GM10266 (cell line): ENCODE results near the gene TMEM203.

ENCODE experiments used
- DNase-seq: peaks from one replicate; pipeline ENCODE4 v3.0.0; 2012; ENCODE audit errors: extremely low spot score
- TF ChIP-seq, protein P1 (sequence below): IDR thresholded peaks from 2 replicates; pipeline ENCODE4 v1.5.1; 2012; ENCODE audit warnings: mild to moderate bottlenecking, low read depth; ENCODE audit not compliant: control insufficient read depth, insufficient read depth; ENCODE audit errors: missing control alignments

TMEM203 gene

DNA sequence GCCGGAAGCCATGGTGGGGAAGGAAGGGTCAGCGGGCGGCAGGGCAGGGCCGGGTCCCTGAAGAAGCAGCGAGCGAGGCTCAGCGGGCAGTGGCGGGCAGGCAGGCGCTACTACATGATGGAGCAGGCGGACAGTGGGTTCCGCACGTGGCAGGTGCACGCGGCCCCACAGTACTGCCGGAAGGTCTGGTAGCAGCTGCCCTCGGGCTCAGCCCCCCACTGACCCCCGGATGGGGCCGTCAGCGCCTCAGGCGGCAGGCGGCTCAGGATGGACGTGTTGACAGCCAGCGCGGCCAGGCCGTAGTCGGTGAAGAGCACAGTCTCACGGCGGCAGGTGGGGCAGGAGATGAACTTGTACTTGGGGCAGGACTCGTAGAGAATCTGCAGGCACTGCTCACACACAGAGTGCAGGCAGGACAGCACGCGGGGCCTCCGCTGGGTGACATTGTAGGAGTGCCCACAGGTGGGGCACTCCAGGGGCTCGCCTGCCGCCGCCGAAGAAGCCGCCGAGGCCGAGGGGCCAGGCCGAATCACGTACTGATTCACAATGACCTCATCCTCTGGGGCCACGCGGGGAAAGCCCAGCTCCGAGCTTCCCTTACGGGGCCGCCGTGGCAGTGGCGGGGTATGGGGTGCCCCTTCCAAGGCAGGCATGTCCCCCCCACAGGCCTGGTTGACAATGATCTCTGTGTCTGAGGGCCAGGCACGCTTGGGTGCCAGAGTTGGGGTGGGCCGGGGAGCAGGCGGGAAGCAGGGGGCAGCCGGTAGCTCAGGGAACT lies 15.1 kb upstream of the TMEM203 start:
- no peak for DNase-seq
- TF ChIP-seq, protein P1, sequence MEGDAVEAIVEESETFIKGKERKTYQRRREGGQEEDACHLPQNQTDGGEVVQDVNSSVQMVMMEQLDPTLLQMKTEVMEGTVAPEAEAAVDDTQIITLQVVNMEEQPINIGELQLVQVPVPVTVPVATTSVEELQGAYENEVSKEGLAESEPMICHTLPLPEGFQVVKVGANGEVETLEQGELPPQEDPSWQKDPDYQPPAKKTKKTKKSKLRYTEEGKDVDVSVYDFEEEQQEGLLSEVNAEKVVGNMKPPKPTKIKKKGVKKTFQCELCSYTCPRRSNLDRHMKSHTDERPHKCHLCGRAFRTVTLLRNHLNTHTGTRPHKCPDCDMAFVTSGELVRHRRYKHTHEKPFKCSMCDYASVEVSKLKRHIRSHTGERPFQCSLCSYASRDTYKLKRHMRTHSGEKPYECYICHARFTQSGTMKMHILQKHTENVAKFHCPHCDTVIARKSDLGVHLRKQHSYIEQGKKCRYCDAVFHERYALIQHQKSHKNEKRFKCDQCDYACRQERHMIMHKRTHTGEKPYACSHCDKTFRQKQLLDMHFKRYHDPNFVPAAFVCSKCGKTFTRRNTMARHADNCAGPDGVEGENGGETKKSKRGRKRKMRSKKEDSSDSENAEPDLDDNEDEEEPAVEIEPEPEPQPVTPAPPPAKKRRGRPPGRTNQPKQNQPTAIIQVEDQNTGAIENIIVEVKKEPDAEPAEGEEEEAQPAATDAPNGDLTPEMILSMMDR: no peak

DNA sequence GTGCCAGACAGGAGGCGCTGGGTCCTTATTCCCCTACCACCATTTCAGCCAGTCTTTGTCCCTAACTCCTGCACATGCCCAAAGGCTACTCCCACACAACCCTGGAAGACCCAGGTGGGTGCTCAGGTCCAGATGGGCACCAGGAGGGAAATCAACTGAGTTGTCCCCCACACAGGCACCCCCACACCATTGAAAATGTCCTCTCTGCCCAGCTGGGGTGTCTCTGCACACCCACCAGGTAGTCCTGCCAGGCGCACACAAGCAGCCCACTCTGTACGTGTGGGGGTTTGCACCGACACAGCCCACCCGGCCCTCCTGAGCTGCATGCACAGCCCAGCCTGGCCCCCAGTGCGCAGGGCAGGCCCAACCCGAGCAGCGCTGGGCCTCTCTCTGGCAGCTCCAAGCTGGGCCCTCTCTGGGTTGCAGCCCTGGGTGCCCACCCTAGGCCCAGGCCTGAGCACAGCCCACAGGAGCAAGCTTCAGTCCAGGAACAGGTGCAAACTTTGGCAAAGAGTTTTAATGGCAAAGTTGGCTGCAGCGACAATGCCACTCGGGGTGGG lies 14.4 kb upstream of the TMEM203 start:
- DNase-seq: no peak
- TF ChIP-seq, protein P1: no peak

- TF ChIP-seq, protein P1: no peak
- no peak for DNase-seq
Observed at GRCh38 chr9:137218754-137219271, 13.4 kb upstream of the TMEM203 start.

- TF ChIP-seq, protein P1: no peak
- DNase-seq: no peak
Observed at GRCh38 chr9:137218212-137218753, 12.8 kb upstream of the TMEM203 start.

DNA sequence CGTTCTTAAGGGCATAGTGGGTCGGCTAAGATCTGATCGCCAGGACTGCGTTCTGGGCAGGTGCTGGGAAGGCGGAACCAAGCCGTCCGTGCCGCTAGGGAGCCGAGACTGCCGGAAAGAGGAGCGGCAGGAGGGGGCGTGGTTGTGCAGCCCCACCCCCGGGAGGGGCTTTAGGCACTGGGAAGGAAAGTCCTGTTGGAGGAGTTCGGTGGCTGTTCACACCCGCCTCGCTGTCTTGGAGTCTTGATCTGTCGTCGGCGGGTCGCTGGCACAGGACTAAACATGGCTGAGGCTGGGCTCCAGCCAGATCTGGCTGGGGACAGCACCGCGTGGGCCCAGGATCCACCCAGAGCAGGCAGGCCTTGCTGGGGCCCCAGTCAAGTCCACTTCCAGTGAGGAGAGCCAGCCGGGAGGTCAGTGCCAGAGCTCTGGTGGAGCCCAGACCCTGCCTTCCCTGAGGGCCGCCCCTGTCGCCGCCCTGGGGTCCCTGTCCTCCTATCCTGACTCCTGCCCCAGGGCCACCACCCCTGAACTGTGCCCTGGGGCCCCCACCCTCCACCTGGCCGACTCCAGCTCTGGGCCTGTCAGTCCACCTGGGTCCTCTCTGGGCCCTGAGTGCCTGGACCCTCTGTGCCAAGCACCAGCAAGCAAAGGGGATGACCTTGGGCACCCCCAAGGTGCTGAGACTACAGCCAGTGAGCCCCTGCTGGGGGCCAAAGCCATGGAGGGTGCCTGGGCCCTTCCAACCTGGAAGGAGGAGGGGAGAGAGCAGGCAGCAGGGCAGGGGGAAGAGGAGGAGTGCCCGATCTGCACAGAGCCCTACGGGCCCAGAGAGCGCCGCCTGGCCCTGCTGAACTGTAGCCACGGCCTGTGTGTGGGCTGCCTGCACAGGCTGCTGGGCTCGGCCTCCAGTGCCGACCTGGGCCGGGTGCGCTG lies 12.1 kb upstream of the TMEM203 start:
- DNase-seq: no peak
- TF ChIP-seq, protein P1: no peak

DNA sequence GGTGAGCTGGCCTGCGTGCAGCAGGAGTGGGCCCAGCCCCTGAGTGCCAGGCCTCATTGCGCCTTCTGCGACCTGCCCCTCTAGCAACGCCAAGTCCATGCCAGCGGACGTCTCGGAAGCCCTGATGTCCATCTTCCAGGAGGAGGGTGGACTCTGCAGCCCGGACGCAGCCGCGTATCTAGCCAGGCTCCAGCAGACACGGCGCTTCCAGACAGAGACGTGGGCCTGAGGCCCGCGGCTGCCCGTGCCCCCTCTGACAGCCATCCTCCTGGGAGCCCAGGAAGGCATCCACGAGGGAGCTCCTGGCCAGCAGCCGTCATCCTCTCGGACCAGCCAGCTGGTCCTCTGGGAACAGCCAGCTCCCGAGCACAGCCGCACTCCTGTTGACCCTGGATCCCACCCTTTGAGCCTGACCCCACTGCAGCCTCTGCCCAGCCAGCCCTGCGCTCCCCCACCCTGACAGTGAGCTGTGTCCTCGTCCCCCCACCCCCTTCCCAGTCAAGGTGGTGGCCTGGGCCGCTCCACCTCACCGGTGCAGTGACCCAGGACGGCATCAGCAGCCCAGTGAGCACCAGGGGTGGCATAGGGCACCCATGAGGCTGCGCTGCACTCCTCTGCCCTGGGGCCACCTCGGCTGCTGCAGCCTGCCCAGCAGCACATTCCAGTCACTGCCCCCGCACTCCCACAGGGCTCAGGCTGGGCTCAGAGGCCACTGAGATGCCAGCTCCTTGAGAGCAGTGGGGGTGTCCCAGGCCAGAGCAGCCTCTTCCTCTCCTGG lies 10.9 kb upstream of the TMEM203 start:
- TF ChIP-seq, protein P1: no peak
- no peak for DNase-seq
